ENCODE results near the gene GADL1. TPM values are rescaled to one million over a fixed set of nuclear protein-coding genes. Genes with fewer than 3 reads are reported as not detected.

Gene GADL1
- total and polyA plus RNA-seq, 3 donors from 2014 or later = 0.08 to 0.30 TPM; not detected in 1

- Histone ChIP-seq H3K27me3 (no peaks in the 10 kb centered on the region), H3K27ac (no peak overlapping the region), H3K4me1 (peaks cover 33% of the 10 kb centered on the region), H3K9me3 (no peaks in the 10 kb centered on the region), H3K4me3 (no peak overlapping the region), H3K36me3 (ENCODE audit: low read depth, missing control alignments) (no peaks in the 10 kb centered on the region)
- no peak for TF ChIP-seq POLR2A (IDR thresholded peaks at IDR 0.05)
- TF ChIP-seq, protein P1, sequence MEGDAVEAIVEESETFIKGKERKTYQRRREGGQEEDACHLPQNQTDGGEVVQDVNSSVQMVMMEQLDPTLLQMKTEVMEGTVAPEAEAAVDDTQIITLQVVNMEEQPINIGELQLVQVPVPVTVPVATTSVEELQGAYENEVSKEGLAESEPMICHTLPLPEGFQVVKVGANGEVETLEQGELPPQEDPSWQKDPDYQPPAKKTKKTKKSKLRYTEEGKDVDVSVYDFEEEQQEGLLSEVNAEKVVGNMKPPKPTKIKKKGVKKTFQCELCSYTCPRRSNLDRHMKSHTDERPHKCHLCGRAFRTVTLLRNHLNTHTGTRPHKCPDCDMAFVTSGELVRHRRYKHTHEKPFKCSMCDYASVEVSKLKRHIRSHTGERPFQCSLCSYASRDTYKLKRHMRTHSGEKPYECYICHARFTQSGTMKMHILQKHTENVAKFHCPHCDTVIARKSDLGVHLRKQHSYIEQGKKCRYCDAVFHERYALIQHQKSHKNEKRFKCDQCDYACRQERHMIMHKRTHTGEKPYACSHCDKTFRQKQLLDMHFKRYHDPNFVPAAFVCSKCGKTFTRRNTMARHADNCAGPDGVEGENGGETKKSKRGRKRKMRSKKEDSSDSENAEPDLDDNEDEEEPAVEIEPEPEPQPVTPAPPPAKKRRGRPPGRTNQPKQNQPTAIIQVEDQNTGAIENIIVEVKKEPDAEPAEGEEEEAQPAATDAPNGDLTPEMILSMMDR (IDR thresholded peaks at IDR 0.05) = no peak
- intact Hi-C loops (cut with DNase I; ENCODE audit: low total_unique reads) = loop anchor here (10.0 kb wide), 1 partner anchor 159 kb away; no protein-coding TSS in a partner anchor
- WGBS, 2 donors = 60 to 89% methylated on average over 3 of the region's 3 CpGs
- no peak for DNase-seq
These were observed 210.7 kb downstream of the GADL1 start for GRCh38 chr3:30683769-30684168.

DNA sequence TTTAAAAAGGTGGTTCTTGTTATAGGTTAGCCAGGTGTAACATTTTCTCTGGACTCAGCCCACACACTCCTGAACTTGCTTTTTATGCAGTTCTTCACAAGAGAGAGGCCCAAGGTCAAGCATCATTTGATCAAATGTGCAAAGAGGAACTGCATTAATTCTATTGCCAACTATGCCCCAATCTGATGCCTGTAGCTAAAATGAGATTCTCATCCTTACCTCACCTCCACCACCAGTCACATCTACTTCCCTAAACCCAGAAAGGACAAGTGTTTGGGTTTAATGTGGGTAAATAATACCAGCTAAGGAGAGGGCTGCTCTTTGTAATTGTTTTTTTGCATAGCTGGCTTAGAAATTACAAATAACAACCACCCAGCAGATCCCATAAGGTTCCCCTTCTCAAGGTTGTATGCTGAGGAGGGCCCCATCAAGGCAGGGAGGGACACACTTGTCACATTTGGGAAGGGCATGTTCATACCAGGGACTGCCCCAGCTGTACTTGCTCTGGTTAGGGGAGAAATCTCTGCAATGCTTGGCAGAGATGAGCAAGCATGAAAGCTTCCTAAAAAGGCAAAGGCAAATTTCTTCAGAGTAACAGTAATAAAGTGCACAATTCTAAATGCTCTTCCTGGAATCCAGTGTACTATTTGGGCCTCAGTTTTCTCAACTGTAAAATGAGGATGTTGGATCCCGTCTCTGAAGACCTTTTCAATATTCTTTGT is 211.9 kb downstream of the GADL1 start:
- Histone ChIP-seq H3K36me3 (ENCODE audit: low read depth, missing control alignments) (no peaks in the 10 kb centered on the region), H3K4me1 (peaks cover 26% of the 10 kb centered on the region), H3K27me3 (no peaks in the 10 kb centered on the region), H3K27ac (peak overlapping the region in 1 of 2 donors; percentile 33), H3K9me3 (no peaks in the 10 kb centered on the region), H3K4me3 (no peak overlapping the region)
- 68 to 80% methylated on average over 1 of the region's 1 CpG for WGBS, 2 donors
- intact Hi-C loops (cut with DNase I; ENCODE audit: low total_unique reads) = loop anchor here (10.0 kb wide), 1 partner anchor 158 kb away; no protein-coding TSS in a partner anchor
- no peak for DNase-seq
- TF ChIP-seq, protein P1 (IDR thresholded peaks at IDR 0.05) = no peak
- TF ChIP-seq POLR2A (IDR thresholded peaks at IDR 0.05) = no peak

DNA sequence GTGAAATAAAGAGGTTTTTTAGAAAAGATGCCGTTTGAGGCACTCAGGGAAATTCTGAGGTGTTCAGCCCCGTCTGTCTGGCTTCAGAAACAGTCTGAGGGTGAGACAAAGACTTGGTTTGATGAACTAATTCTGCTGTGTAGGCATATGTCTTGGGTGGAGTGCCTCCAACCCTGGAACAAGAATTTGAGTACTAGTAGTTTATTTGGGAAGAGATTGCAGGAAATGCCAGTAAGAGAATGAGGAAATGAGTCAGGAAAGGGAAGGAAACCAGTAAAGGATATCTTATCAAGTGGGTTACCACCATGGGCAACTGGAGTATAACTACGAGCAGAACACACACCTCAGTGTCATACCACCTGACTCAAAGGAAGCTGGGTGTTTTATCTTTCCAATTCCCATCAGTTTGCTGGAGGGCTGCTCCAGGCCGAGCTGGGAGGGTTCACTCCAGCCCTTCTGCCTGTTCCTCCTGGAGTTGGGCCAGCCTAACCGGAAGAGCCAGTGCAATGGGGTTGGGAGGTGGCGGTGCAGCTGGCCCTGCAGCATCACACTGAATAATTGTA is 212.7 kb downstream of the GADL1 start:
- H3K27me3 ChIP-seq = no peaks in the 10 kb centered on the region
- peak overlapping the region; percentile 33 to 51 for H3K27ac ChIP-seq
- DNase-seq = no peak
- TF ChIP-seq, protein P1 (IDR thresholded peaks at IDR 0.05) = no peak
- no peak for TF ChIP-seq POLR2A (IDR thresholded peaks at IDR 0.05)
- intact Hi-C loops (cut with DNase I; ENCODE audit: low total_unique reads) = loop anchor here (10.0 kb wide), 1 partner anchor 157 kb away; no protein-coding TSS in a partner anchor
- H3K4me1 ChIP-seq = peaks cover 26% of the 10 kb centered on the region
- 46 to 62% methylated on average over 6 of the region's 6 CpGs for WGBS, 2 donors
- H3K36me3 ChIP-seq (ENCODE audit: low read depth, missing control alignments) = no peaks in the 10 kb centered on the region
- no peak overlapping the region for H3K4me3 ChIP-seq
- H3K9me3 ChIP-seq = no peaks in the 10 kb centered on the region

DNA sequence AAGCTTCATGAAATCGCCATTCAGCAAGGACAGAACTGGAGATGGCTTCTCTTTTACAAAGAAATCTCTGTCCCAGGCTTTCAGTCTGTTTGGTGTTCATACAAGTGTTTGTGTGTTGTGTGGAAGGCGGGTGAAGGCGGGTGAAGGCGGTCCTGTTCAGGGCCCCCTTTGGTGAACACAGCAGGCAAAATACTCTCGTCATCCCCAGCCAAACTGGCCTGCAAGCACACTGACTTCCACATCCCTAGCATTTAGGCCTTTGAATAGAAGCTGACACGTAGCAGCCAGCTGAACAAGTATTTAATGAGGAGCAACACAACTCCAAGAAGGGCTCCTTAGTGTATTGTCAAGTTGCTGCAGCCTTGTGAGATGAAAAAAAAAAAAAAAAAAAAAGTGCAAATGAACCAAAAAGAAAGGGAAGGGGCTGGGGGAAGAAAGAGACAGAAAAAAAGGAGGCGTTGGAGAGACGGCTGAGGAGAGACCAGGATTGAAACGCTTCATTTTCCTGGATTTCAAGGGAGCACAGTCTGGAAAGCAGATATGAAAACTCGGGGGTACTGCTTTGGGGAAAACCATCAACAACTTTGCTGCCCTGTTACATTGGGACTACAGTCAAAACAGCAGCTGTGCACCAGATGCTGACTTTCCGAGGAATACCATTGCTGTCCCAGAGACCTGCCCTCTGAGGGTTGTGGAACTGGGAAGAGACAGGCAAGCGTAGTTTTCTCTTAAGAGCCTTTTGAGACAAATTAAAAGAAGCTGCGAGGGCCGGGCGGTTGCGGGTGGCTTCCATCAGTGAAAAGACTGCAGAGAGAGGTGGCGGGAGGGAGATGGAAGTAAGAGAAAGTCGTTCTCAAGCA is 213.4 kb downstream of the GADL1 start:
- Histone ChIP-seq H3K4me3 (no peak overlapping the region), H3K27me3 (no peaks in the 10 kb centered on the region), H3K4me1 (peaks cover 26% of the 10 kb centered on the region), H3K36me3 (ENCODE audit: low read depth, missing control alignments) (no peaks in the 10 kb centered on the region), H3K9me3 (no peaks in the 10 kb centered on the region), H3K27ac (peak overlapping the region; percentile 33 to 51)
- peak; percentile 59 for DNase-seq
- 59 to 63% methylated on average over 18 of the region's 18 CpGs for WGBS, 2 donors
- intact Hi-C loops (cut with DNase I; ENCODE audit: low total_unique reads) = loop anchor here (10.0 kb wide), 1 partner anchor 156 kb away; no protein-coding TSS in a partner anchor
- TF ChIP-seq POLR2A (IDR thresholded peaks at IDR 0.05) = no peak
- TF ChIP-seq, protein P1 (IDR thresholded peaks at IDR 0.05) = no peak
